IPS DF 4.7 (cell line): ENCODE results near the gene UBAC2.

Source experiments
- DNase-seq: peaks from one replicate; pipeline ENCODE4 v3.0.0-alpha.2; 2013; ENCODE audit warnings: low spot score; ENCODE audit errors: extremely low read depth

Gene UBAC2

DNA sequence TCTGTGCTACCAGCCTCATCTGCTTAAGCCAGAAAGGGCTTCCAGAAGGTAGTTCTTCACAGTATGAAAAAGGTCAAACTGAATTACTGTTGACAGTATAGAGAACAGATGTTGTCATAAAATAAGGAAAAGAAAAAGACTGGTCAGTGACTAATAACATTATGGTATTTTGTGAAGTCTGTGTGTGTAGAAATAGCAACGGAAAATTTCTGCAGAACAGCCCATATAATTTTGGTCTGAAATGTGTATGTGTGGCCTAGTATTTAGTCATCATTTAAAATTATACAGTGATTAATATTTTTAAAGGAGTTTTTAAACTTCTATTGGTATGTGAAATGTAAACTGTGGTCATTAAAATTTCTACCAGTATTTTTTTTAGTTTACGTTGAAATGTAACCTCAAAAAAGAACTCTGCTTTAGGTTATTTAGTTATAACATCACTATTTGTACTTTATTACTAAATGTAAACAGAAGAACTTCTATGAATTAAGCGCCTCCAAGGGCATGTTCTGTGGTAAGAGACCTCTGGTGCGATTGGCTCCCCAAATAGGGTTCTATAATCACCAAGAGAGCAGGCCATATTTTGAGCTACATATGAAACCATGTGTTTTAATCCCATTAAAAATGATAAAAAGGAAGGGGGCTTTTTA is 109.9 kb downstream of the UBAC2 start:
- no peak for DNase-seq

DNA sequence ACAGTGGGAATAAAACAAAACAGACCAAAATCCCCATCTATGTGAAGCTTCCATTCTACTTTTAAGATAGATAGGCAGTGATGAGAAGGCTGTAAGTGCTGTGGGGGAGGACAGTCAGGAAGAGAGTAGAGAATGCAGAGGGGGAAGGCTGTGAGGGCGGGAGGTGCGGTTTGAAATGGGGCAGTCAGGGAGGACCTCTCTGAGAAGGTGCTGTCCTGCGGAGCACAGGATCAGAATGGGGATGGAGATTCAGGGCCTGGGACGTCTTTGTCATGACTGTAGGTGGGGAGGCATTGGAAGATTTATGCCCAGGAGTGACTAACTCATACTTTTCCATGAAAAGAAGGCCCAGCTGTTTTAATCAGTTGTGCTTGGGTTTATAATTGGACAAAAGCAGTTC is 110.5 kb downstream of the UBAC2 start:
- no peak for DNase-seq

DNA sequence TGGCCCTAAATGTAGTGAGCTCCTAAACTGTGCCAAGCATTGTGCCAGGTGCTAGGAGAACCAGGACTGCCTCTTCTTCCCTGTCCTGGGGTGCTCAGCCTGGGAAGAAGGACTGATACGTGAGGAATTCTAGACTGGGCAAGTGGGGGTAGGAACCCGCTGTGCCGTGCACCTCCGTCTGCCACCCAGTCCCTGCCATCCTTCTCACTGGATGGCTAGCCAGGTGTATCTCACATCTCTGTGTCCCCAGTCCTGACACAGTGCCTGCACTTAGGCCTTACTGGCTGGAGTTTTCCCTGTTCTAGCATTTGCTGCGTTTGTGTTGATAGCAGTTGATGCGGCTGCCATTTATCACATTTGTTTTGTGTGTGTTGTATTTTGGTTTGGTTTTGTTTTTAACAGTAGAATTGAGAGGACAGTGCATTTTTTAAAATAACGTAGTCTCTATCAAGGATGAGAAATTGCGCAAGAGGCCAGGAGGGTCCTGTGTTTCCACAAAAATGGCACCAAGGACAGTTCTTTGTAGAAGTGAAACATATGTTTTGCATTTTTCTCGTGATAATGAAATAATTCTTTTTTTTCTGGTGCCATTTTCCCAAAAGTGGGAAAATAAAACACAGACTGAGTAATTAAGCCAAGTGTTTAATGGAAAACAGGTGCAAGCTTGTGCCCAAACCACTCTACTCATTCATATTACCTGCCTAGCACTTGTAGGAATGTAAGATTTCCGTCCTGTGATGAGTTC is 111.3 kb downstream of the UBAC2 start:
- DNase-seq, result no peak

DNA sequence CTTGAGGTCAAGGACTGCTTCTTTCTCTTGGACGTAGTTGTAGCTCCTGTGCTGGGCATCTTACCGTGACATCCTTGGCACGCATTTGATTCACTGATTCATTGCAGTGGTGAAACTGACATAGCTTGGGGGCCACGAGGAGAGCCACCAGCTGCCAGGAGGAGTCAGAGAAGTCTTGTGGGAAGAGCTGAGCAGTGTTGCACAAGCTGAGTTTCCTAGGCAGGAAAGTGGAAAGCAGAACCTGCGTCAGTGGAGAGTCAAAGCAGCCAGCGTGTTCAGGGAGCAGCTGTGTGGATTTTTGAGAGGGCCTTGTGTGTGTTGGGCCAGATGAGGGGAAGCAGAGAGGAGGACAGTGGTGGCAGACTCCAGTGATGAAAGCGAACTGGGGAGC is 111.8 kb downstream of the UBAC2 start:
- DNase-seq, result no peak

DNA sequence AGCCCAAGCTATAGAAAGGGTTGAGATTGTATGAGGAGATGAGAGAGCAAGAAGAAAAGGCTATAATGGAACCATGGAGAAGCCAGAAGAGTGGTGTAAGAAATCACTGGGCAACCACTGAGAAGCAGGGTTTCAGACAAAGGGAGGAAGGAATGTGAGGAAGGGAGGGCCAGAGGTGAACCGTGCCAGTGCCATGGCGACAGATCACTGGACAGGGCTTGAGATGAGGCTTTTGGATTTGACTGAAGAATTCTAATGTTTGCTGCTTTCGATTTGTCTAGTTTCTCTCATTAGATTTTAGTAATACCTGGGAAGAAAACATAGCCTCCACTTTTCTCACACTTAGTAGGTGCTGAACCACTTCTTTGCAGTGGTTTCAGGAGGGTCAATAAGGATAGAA is 112.8 kb downstream of the UBAC2 start:
- DNase-seq, result no peak

DNA sequence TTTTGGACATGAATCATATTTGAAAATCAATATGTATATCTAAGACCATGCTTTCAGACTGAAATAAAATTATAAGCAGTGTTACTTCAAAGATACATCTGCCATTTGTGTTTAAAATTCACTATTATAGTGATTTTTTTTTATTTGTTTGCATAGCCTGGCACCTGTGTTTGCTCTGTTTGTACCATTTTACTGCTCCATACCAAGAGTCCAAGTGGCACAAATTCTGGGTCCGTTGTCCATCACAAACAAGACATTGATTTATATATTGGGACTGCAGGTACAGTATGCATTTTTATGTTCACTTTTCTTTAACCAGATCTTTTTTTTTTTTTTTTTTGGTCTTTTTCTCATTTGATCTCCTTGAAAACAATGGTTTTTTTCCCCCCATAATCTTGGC is 113.3 kb downstream of the UBAC2 start:
- no peak for DNase-seq

DNA sequence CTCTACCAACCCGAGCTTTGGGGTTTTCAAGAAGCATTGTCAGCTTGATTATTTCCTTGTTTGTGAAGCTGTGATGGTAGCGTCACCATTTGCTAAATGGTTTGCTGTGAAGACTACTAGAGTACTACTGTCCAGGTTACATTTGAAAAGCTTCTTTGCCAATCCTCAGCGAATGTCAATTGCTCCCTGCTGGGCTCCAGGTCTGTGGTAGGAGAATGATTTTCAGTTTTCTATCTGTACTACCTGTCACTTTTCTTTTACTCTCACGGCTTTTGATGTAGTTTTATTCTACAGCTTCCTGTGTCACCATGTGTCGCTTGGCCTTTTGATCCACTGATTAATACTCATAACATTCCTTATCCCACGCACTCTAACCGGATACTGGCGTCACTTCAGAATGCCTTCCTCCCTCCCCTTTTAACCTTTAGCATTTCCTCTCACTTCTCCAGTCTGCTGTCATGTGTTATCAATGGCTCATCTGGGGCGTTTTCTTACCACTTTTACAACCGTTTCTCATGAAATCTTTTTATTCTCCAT is 114.1 kb downstream of the UBAC2 start:
- no peak for DNase-seq

DNA sequence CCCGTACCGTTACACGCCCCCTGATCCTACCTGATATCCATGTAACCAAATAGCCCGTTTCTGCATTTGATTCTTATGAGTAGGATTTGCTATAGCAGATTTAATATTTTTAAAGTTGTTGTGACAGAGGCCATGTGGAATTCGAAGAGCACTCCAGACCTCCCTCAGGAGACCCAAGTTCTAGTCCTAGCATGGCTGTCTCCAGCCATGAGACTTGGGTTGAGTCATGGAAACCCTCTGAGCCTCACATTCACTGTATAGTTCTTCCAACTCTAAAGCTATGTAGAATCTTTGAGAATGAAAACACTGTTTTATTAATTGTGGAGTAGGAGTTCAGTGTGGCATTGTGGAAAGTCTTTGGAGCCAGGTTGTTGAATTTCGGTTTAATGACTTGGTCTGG is 114.5 kb downstream of the UBAC2 start:
- no peak for DNase-seq

DNA sequence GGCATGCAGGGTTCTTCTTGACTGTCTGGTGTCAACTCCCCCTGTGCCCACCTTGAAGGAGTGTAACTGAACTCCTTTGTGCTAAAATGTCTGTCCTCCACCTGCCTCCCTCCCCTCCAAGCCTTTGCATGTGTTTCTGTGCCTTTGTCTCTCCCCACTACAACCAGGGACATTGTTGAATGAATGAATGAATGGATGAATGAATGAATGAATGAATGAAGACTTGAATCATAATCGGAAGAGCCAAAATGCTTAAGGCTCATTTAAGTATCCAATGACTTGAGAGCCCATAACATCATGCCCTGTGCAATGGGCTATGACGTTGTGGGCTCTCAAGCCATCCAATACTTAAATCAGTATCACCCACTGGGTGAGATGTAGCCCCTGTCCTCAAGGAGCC is 115.6 kb downstream of the UBAC2 start:
- DNase-seq, result no peak

DNA sequence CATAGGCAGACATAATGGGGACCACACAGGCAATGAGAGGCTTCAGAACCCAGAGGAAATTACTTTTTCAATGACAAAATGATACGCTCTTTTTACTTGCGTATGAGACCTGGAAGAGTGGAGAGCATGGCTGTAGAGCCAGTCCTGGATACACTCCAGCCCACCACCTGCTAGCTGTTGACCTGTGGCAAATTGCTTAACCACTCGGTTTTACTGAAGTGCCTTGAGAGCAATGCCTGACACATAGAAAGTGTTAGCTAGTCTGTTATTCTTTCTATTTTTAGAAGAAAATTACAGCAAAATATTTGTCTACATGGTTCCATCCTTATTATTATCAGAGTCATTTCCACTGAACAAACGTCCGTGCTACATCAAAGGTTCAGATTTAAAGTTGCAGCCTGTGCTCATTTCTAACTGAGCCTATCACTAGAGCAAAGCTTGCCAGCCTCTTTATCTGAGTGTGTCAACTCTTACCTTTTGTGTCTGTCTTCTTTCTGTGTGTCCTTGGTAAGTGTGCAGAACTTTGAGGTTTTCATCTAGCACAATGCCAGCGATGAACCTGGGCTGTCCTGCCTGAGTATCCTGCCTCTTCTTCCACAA is 116.1 kb downstream of the UBAC2 start:
- DNase-seq, result no peak

DNA sequence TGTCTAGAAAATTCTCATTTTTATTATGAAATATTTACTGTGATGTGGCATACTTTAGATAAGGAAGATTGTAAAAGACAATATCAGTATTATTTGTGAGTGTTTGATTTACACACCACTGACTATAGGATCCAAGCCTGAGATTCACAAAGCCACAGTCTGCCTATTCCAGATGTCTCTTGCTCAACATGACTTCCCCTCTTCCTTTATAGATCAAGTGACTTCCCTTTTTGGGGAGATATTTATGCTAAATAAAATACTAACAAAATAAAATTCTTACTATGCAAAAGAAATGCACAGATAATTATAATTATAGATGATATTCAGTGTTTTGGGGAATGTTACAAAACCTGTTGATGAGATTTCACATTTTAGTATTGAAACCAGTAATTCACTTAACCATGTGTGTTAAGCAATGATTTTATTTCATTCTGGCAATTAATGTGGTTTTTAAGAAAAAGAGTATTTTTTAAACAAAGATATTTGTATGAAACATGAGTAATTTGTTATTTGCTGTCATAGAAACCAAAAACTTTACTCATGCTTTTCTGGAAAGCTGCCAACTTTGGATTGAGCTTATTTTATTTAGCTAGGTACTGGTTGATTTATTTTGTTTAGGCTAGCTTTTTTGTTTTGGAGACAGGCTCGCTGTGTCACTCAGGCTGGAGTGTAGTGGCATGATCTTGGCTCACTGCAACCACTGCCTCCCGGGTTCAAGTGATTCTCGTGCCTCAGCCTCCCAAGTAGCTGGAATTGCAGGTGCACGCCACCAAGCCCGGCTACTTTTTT is 120.2 kb downstream of the UBAC2 start:
- DNase-seq, result no peak

DNA sequence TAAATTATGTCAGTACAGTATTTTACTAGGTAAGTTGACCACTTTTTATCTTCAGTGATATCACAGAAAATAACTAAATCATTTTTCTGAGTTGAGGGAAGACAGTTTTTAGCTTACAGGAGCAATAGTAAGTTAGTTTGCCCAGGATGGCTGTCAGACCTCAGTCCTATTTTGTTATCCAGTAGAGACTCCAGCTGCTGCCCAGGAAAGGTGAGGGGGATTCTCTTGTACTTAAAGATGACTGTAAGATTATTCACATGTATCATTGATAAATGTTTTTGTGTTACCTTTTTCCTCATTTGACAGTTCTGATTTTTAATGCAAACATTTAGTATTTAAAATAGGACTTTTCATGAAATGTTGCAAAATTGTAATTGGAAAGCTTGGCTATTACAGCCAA is 121.1 kb downstream of the UBAC2 start:
- no peak for DNase-seq

DNA sequence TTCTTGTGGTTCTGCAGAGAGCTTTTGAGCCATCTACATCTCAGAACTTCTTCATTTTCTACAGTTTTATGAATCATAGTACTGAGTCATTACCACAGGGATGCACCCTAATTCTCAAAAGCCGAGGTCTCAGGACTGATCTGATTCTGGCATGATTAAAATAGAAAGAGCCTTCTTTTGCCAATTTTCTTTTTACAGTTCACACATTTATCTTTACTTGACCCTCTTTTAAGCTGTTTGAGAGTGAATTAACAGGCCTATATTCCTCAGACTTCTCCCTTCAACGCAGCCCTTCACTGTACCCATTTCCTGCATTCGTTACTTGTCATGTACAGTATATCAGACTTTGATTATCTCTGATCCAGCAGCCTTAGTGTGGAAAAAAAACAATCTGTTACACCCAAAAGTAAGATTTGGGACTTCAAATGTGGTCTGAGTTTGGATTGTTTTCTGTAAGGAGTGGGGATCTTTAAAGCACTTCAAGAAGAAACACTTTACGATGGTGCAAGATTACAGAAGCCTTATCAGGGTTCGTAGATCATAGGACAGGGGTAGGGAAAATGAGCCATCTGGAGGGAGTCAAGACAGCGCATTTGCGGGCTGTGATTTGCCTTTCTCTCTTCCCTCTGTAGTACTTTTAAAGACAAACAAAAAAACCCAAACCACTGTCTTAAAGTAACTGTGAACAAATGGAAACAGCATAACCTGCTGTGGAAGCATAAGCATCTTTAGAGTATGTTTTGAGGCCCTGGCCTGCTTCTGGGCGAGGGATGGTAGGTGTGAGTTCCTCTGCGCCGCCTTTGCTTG is 121.8 kb downstream of the UBAC2 start:
- no peak for DNase-seq

DNA sequence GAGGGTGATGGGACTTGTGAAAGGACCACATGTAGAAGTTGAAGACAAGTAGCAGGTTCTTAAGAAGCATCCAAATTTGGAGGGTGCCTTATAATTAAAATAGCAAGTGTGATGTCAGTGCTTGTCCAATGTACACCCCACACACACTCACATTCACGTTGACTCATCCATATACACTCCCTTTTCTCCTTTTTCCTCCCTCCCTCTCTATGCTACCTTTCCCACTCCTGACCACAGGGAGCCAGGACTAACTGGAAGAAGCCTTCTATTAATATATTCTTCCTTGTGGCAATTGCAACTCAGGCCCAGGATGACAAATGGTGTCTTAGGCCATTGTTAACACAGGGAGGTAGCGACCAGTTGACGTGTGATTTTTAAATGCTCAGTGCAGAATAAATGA is 122.8 kb downstream of the UBAC2 start:
- DNase-seq, result no peak

DNA sequence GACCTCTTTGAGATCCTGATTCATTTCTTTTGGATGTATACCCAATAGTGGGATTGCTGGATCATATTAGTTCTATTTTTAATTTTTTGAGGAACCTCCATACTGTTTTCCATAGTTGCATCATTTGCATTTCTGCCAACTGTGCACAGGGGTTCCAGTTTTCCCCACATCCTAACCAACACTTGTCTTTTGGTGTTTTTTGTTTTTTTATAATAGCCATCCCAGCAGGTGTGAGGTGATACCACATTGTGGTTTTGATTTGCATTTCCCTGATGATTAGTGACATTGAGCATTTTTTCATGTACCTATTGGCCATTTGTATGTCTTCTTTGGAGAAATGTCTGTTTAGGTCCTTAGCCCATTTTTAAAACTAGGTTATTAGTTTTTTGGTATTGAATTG is 125.4 kb downstream of the UBAC2 start:
- no peak for DNase-seq

DNA sequence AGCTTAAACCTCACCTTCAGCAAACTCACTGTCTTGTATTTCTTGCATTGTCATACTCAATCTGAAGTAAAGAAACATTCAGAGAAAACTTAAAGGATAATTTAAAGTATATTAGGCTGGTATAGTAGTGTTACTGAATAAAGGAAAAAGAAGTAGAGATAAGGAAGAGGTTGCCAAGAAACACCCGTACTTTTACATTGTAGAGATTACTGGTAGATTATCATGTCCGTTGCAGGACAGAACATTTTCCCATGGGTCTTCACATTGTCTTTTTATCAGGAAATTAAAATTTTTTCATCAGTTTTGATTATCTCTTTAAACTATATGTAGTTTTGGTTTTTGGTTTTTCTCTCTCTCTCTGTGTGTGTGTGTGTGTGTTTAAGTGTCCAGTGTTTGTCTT is 126.5 kb downstream of the UBAC2 start:
- DNase-seq, result no peak

DNA sequence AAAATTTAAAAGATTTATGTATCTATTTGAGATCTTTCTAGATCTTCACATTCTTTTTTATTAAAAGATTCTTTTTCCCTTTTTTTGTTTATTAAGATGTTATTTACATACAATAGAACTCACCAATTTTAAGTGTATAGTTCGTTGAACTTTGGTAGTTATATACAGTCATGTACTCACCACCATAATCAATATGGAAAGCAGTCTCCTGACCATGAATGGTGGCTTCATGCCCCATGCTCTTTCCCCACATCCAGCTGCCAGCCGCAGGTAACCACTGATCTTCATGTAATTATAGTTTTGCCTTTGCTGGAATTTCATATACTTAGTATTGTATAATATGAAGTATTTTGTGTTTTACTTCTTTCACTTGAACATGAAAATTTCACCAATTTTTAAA is 127.1 kb downstream of the UBAC2 start:
- DNase-seq, result no peak

DNA sequence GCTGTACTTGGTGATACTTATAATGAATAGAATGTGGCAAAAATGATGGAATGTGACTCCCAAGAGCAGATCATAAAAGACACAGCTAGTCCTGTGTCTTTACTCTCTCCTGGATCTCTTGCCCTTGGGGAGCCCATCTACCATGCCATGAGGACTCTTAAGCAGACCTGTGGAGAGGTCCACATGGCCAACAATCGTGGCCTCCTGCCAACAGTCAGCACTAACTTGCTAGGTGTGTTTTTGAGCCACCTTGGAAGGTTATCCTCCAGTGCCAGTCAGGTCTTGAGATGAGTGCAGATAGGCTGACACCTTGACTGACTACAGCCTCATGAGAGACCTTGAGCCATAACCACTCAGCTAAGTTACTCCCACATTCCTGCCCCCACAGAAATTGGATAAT is 128.8 kb downstream of the UBAC2 start:
- no peak for DNase-seq

DNA sequence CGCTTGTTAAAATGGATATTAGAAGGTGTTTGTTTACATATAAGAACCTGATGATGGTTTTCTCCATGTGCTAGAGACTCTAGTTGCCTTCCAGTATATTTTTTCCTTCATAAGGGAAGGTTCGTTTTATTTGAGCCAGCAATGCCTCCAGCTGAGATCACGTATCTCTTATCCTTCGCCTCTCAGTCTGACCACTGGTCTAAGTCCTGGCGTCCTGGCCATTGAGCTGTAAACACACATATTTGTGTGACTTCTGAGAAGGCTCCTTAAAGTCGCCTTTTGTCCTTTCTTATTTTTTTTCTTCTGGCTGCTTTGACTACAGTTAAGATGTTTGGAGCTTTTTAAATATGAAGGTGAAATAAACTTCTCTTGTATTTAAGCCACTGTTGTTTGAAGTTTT is 130.3 kb downstream of the UBAC2 start:
- DNase-seq, result no peak

DNA sequence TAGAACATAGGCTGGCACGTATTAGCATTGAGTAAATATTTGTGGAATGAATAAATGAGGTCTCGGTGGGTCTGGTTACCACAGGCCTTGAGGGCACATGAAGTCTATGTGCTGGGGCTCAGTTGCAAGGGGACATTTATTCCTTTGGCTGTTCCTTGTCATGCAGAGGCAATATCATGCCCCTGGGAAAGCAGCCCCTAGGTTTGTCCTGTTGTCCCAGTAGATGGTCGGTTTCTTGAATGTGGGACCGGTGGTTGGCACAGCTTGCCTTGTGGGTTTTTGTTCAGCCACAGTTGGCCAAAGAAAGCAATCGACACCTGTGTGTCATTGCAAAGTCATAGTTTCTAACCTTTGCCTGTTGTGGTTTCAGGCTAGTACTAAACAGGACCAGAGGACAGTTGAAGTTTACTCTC is 131.2 kb downstream of the UBAC2 start:
- no peak for DNase-seq

DNA sequence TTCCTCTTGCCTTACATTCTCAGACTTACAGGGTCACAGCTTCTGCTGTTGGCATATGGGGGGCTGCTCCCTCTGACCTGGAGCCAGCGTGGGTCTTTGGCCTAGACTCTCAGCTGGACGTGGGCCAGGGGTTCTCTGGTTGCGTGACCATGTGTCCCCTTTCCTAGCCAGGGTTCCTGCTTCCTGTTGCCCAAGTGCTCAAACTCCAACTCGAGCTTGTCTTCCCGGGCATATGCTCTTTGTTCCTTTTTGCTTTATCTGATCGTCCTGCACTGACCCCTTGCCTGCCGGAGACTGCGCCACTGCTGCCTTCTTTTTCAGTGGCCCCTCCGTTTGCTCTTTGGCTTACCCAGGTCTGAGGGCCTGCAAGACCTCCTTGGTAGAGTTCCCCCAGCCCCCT is 131.8 kb downstream of the UBAC2 start:
- no peak for DNase-seq
